Peyer's patch (tissue), 4 donors: Measurements from ENCODE around the gene MYF6.

Experiments used
- POLR2A ChIP-seq, 2 donors: fragments of 450-650 bp; IDR thresholded peaks; one replicate each; pipeline ENCODE4 v1.5.1; 2017; ENCODE audit warnings: antibody characterized with exemption in 2 of 2, mild to moderate bottlenecking in 2 of 2, moderate library complexity in 2 of 2
- TF ChIP-seq, protein P1 (sequence below), 6 experiments: fragments of 450-650 bp in 4 of 6; fragments of 200-600 bp in 2 of 6; sonication (generic) in 1 of 6; IDR thresholded peaks; one replicate each; pipeline ENCODE4 v1.5.1; 2017 to 2019; ENCODE audit warnings: antibody characterized with exemption in 6 of 6, mild to moderate bottlenecking in 3 of 6, moderate library complexity in 1 of 6

DNA sequence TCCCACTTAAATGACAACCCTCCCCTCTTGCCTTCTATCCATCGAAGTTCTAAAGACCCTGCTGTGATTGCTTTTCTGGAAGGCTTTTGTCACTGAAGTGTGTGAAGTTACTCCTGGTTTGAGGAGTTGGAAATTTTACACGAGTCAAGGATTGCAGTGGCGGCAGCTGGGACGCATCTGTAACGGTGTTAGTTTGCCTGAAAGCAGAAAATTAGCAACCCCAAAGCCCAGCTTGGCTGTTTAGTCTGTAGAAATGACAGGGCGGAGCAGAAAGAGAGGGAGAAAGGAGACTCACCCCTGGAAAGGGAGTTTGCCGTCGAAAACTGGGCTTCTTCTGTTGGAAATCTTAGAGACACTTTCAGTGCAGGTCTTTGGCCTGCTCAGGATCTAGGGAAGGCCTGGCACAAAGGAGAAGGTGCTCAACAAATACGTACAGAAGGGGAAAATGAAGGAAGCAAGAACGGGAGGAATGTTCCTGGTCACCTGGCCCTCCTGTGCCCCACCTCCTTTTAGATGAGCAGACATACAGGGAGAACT lies 8.3 kb downstream of the MYF6 start:
- TF ChIP-seq POLR2A (IDR thresholded peaks at IDR 0.05) = no peak
- TF ChIP-seq, protein P1, sequence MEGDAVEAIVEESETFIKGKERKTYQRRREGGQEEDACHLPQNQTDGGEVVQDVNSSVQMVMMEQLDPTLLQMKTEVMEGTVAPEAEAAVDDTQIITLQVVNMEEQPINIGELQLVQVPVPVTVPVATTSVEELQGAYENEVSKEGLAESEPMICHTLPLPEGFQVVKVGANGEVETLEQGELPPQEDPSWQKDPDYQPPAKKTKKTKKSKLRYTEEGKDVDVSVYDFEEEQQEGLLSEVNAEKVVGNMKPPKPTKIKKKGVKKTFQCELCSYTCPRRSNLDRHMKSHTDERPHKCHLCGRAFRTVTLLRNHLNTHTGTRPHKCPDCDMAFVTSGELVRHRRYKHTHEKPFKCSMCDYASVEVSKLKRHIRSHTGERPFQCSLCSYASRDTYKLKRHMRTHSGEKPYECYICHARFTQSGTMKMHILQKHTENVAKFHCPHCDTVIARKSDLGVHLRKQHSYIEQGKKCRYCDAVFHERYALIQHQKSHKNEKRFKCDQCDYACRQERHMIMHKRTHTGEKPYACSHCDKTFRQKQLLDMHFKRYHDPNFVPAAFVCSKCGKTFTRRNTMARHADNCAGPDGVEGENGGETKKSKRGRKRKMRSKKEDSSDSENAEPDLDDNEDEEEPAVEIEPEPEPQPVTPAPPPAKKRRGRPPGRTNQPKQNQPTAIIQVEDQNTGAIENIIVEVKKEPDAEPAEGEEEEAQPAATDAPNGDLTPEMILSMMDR (IDR thresholded peaks at IDR 0.05) = no peak
